IMR-90 (cell line): Measurements from ENCODE around the gene SLC16A2. TPM values are rescaled to one million over a fixed set of nuclear protein-coding genes. Genes with fewer than 3 reads are reported as not detected.

ENCODE experiments used
- ATAC-seq: fragments of 200-7000 bp; cut with Tn5 transposase; 2 replicates; pipeline ENCODE4 v1.9.1; 2020; ENCODE audit warnings: low read depth, mild to moderate bottlenecking, moderate library complexity
- BruUV-seq: library from RNA; stranded (reverse); fragments of 400-500 nt; replicated peaks from 2 replicates; lab custom pipeline; 2021; lab: Mats Ljungman, UMichigan
- CTCF ChIA-PET: fragments of 300-600 bp; formaldehyde crosslinking; extraction: SDS; loops from one replicate; lab custom pipeline; 2021; ENCODE audit warnings: antibody characterized with exemption; lab: Yijun Ruan, JAX
- POLR2A ChIA-PET: fragments of 300-600 bp; sonication (Branson Sonifier 250); formaldehyde crosslinking; loops from one replicate; lab custom pipeline; 2022; ENCODE audit warnings: antibody characterized with exemption; ENCODE audit not compliant: unreplicated experiment; lab: Charles Lee
- DNase-seq: peaks from one replicate; pipeline ENCODE4 v3.0.0; 2013
- H2AFZ ChIP-seq: replicated peaks from 2 replicates; pipeline ENCODE3; 2013; ENCODE audit warnings: low read length, mild to moderate bottlenecking; ENCODE audit not compliant: poor library complexity
- H2AK5ac ChIP-seq: 2 replicates; pipeline ENCODE4 v1.6.1; 2013; ENCODE audit warnings: low read depth, low read length, inconsistent platforms
- H2AK9ac ChIP-seq: replicated peaks from 2 replicates; pipeline ENCODE3; 2013; ENCODE audit warnings: mild to moderate bottlenecking, low read depth, low read length, moderate library complexity; ENCODE audit not compliant: poor library complexity
- H2BK120ac ChIP-seq: 2 replicates; pipeline ENCODE4 v1.6.1; 2013; ENCODE audit warnings: low read depth, low read length, inconsistent platforms
- H2BK15ac ChIP-seq: 3 replicates; pipeline ENCODE4 v1.6.1; 2013; ENCODE audit warnings: low read depth, low read length, inconsistent platforms
- H2BK20ac ChIP-seq: 2 replicates; pipeline ENCODE4 v1.6.1; 2013; ENCODE audit warnings: low read depth, mild to moderate bottlenecking, inconsistent platforms, low read length, moderate library complexity
- H2BK5ac ChIP-seq: 2 replicates; pipeline ENCODE4 v1.6.1; 2013; ENCODE audit warnings: mild to moderate bottlenecking, low read depth, low read length, inconsistent platforms; ENCODE audit not compliant: poor library complexity, severe bottlenecking
- H3K14ac ChIP-seq: replicated peaks from 2 replicates; pipeline ENCODE4 v1.6.1; 2013; ENCODE audit warnings: low read depth, low read length, inconsistent platforms
- H3K18ac ChIP-seq: 2 replicates; pipeline ENCODE4 v1.6.1; 2013; ENCODE audit warnings: low read depth, low read length, control low read depth
- H3K23ac ChIP-seq: 2 replicates; pipeline ENCODE4 v1.6.1; 2013; ENCODE audit warnings: low read depth, low read length, inconsistent platforms
- H3K27ac ChIP-seq: 2 replicates; pipeline ENCODE4 v1.5.1; 2013; ENCODE audit warnings: mild to moderate bottlenecking, control low read depth, low read length; ENCODE audit not compliant: insufficient read depth
- H3K27me3 ChIP-seq: 2 replicates; pipeline ENCODE4 v1.6.1; 2013; ENCODE audit warnings: low read length; ENCODE audit not compliant: control insufficient read depth, insufficient read depth
- H3K36me3 ChIP-seq: 2 replicates; pipeline ENCODE4 v1.6.1; 2013; ENCODE audit warnings: low read length, mixed read lengths; ENCODE audit not compliant: control insufficient read depth, insufficient read depth
- H3K4ac ChIP-seq: 2 replicates; pipeline ENCODE4 v1.6.1; 2013; ENCODE audit warnings: low read depth, low read length, inconsistent platforms
- H3K4me1 ChIP-seq: 2 replicates; pipeline ENCODE4 v1.6.1; 2013; ENCODE audit warnings: low read length, mixed read lengths; ENCODE audit not compliant: control insufficient read depth, insufficient read depth
- H3K4me2 ChIP-seq: 2 replicates; pipeline ENCODE4 v1.6.1; 2013; ENCODE audit warnings: low read depth, mild to moderate bottlenecking, control low read depth, low read length, moderate library complexity
- H3K4me3 ChIP-seq: 2 replicates; pipeline ENCODE4 v1.5.1; 2013; ENCODE audit warnings: low read depth, mild to moderate bottlenecking, control low read depth, low read length, moderate library complexity; ENCODE audit not compliant: insufficient read depth
- H3K56ac ChIP-seq: 2 replicates; pipeline ENCODE4 v1.6.1; 2013; ENCODE audit warnings: low read length, inconsistent platforms; ENCODE audit not compliant: insufficient read depth; ENCODE audit errors: extremely low read depth
- H3K79me1 ChIP-seq, 2 experiments: 2 replicates each; pipeline ENCODE4 v1.6.1; 2013; ENCODE audit warnings: low read length in 2 of 2, inconsistent platforms in 1 of 2, low read depth in 1 of 2
- H3K9ac ChIP-seq: 2 replicates; pipeline ENCODE4 v1.6.1; 2013; ENCODE audit warnings: low read depth, low read length, control low read depth
- H3K9me1 ChIP-seq: 2 replicates; pipeline ENCODE4 v1.6.1; 2013; ENCODE audit warnings: low read length, inconsistent platforms; ENCODE audit not compliant: insufficient read depth
- H3K9me3 ChIP-seq: 2 replicates; pipeline ENCODE4 v1.6.1; 2013; ENCODE audit warnings: low read length; ENCODE audit not compliant: control insufficient read depth, insufficient read depth
- H4K20me1 ChIP-seq: 2 replicates; pipeline ENCODE4 v1.6.1; 2013; ENCODE audit warnings: low read length, inconsistent platforms; ENCODE audit not compliant: insufficient read depth
- H4K5ac ChIP-seq: 2 replicates; pipeline ENCODE4 v1.6.1; 2013; ENCODE audit warnings: mild to moderate bottlenecking, low read depth, low read length, control low read depth
- H4K8ac ChIP-seq, 2 experiments: 2 replicates each; pipeline ENCODE4 v1.6.1; 2013; ENCODE audit warnings: low read depth in 2 of 2, low read length in 2 of 2, control low read depth in 1 of 2, inconsistent platforms in 1 of 2
- H4K91ac ChIP-seq: 2 replicates; pipeline ENCODE4 v1.6.1; 2013; ENCODE audit warnings: low read depth, low read length, inconsistent platforms; ENCODE audit not compliant: insufficient read depth
- RAD21 ChIP-seq: IDR thresholded peaks from 2 replicates; pipeline ENCODE4 v1.6.1; 2012; ENCODE audit warnings: low read length, improper control_type of control experiment
- RCOR1 ChIP-seq: IDR thresholded peaks from 2 replicates; pipeline ENCODE4 v1.6.1; 2012; ENCODE audit warnings: mild to moderate bottlenecking, low read length, improper control_type of control experiment; ENCODE audit not compliant: insufficient replicate concordance
- RFX5 ChIP-seq: IDR thresholded peaks from 2 replicates; pipeline ENCODE4 v1.8.0; 2012; ENCODE audit warnings: low read depth, mild to moderate bottlenecking, low read length, moderate library complexity
- WGBS, 2 experiments: methylation state at CpG; one replicate each; pipeline versions ENCODE4 v1.1.5 to v1.1.7; 2013; ENCODE audit warnings: missing lambda C conversion rate in 2 of 2; ENCODE audit not compliant: insufficient read length in 1 of 2; ENCODE audit errors: extremely low coverage in 2 of 2; 5-methylcytosine and 5-hydroxymethylcytosine counted together
- dilution Hi-C: fragments of 300-500 bp; cut with HindIII; formaldehyde crosslinking; loops from one replicate; pipeline ENCODE4 v1.14.3; 2018; ENCODE audit warnings: low sequenced_read_pairs; ENCODE audit not compliant: unreplicated experiment
- in situ Hi-C: fragments of 300-500 bp; cut with MboI; formaldehyde crosslinking; loops from 3 replicates; pipeline ENCODE4 v1.14.3; 2019; ENCODE audit warnings: low sequenced_read_pairs, inconsistent platforms, mixed read lengths
- intact Hi-C: fragments of 100-400 bp; cut with micrococcal nuclease; formaldehyde crosslinking; loops from 2 replicates; pipeline ENCODE4 v1.10.0; 2022
- polyA plus RNA-seq, 3 experiments: library from polyadenylated mRNA; depleted of rRNA; stranded (reverse); fragments of >200 nt; gene quantifications; 2 replicates each; pipeline ENCODE4 v1.2.3, GENCODE V29; 2012; ENCODE audit warnings: low replicate concordance in 1 of 3
- total RNA-seq: library from RNA; depleted of rRNA; stranded (reverse); fragments of >200 nt; gene quantifications from 2 replicates; pipeline ENCODE4 v1.2.3, GENCODE V29; 2012
- TF ChIP-seq, protein P1 (sequence below): conservative IDR thresholded peaks from 2 replicates; pipeline ENCODE4 v1.5.1; 2012; ENCODE audit warnings: mild to moderate bottlenecking, low read depth, low read length, improper control_type of control experiment

Gene SLC16A2
- total and polyA plus RNA-seq, 2 of the 4 experiments (the other 2 are of a cell fraction): 6.1 to 23.8 TPM

DNA sequence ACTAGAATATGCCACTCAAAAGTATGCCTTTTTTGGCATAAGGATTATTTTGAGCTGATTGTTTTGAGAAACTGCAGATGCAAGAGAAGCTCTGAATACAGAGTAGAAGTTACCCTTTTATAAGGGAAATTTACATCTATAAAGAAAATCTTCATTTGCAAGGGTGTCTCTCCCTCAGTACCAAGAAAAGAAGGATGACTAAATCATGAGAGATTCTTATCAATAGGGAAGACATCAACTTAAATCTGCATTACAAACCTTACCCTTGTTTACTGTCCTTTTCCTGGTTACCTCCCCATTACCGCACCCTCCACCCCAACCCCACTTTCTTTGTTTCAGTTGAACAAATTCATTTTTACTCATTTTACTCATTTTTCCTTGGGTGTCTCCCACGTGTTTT, 130.6 kb downstream of the SLC16A2 start:
- no peaks in the 10 kb centered on the region for H3K9me1 ChIP-seq
- H3K4me1 ChIP-seq: no peaks in the 10 kb centered on the region
- no peaks in the 10 kb centered on the region for H4K20me1 ChIP-seq
- no peak overlapping the region for H3K14ac ChIP-seq
- no peak overlapping the region for H2AK9ac ChIP-seq
- ATAC-seq (no peak), DNase-seq (no peak)
- in situ Hi-C loops: no loop called here
- no peak overlapping the region for H2AK5ac ChIP-seq
- H3K27ac ChIP-seq: no peak overlapping the region
- no peaks in the 10 kb centered on the region for H3K36me3 ChIP-seq
- no peak overlapping the region for H3K9ac ChIP-seq
- no peak overlapping the region for H3K23ac ChIP-seq
- TF ChIP-seq RFX5 (no peak), RCOR1 (no peak), RAD21 (no peak)
- TF ChIP-seq, protein P1, sequence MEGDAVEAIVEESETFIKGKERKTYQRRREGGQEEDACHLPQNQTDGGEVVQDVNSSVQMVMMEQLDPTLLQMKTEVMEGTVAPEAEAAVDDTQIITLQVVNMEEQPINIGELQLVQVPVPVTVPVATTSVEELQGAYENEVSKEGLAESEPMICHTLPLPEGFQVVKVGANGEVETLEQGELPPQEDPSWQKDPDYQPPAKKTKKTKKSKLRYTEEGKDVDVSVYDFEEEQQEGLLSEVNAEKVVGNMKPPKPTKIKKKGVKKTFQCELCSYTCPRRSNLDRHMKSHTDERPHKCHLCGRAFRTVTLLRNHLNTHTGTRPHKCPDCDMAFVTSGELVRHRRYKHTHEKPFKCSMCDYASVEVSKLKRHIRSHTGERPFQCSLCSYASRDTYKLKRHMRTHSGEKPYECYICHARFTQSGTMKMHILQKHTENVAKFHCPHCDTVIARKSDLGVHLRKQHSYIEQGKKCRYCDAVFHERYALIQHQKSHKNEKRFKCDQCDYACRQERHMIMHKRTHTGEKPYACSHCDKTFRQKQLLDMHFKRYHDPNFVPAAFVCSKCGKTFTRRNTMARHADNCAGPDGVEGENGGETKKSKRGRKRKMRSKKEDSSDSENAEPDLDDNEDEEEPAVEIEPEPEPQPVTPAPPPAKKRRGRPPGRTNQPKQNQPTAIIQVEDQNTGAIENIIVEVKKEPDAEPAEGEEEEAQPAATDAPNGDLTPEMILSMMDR: no peak
- WGBS, 2 experiments: 100% methylated on average over 1 of the region's 2 CpGs; no CpG with 5 or more reads in 1 of the 2 experiments
- H4K91ac ChIP-seq: no peak overlapping the region
- BruUV-seq: no TSS peak
- no peaks in the 10 kb centered on the region for H3K9me3 ChIP-seq
- H3K27me3 ChIP-seq: peaks cover 2% of the 10 kb centered on the region
- H2BK120ac ChIP-seq: no peak overlapping the region
- no peak overlapping the region for H2BK15ac ChIP-seq
- no peak overlapping the region for H3K18ac ChIP-seq
- no peak overlapping the region for H3K56ac ChIP-seq
- dilution Hi-C loops: no loop called here
- ChIA-PET POLR2A (interaction anchor here (0.6 kb wide), 1 partner anchor 8 kb away, joined by 3 read pairs; no protein-coding TSS in a partner anchor), CTCF (no interaction called here)
- H2BK20ac ChIP-seq: no peak overlapping the region
- H2BK5ac ChIP-seq: no peak overlapping the region
- H2AFZ ChIP-seq: no peak overlapping the region
- H4K8ac ChIP-seq: no peak overlapping the region
- no peaks in the 10 kb centered on the region for H3K79me1 ChIP-seq
- intact Hi-C loops: loop anchor here (2.0 to 10.0 kb wide), 3 partner anchors 130 to 1053 kb away; partner anchors contain the start of gene SLC16A2
- no peak overlapping the region for H3K4ac ChIP-seq
- no peak overlapping the region for H3K4me2 ChIP-seq
- H4K5ac ChIP-seq: no peak overlapping the region
- H3K4me3 ChIP-seq: no peak overlapping the region
